Activated CD8-positive, alpha-beta T cell treated with anti-CD3 and anti-CD28 coated beads for 36 hours (primary cell): ENCODE data around the gene ADH1A. TPM values are rescaled to one million over a fixed set of nuclear protein-coding genes. Genes with fewer than 3 reads are reported as not detected.
"Not testable (repeated sequence)": the region's sequence is repeated elsewhere in the genome, so short reads cannot be mapped to it uniquely, and the experiment has no call there.

Experiments used
- ATAC-seq: fragments of 200-7000 bp; cut with Tn5 transposase; one replicate; pipeline ENCODE4 v1.10.0; 2021; ENCODE audit warnings: mild to moderate bottlenecking, moderate library complexity
- CTCF ChIA-PET: fragments of 350-600 bp; sonication (Branson Sonifier 250); formaldehyde crosslinking; loops from one replicate; lab custom pipeline; 2021; ENCODE audit warnings: antibody characterized with exemption; lab: Charles Lee
- POLR2A ChIA-PET: fragments of 350-600 bp; sonication (Branson Sonifier 250); formaldehyde crosslinking; loops from one replicate; lab custom pipeline; 2021; ENCODE audit warnings: antibody characterized with exemption; lab: Charles Lee
- DNase-seq: peaks from one replicate; pipeline ENCODE4 v3.0.0-alpha.2; 2020
- H3K27ac Mint-ChIP-seq: one replicate; pipeline ENCODE4 v1.8.0; 2021; ENCODE audit warnings: mild to moderate bottlenecking, mixed read lengths
- H3K27me3 Mint-ChIP-seq: one replicate; pipeline ENCODE4 v1.8.0; 2021; ENCODE audit warnings: mixed read lengths
- H3K36me3 Mint-ChIP-seq: one replicate; pipeline ENCODE4 v1.8.0; 2021; ENCODE audit warnings: low read depth, mixed read lengths
- H3K4me1 Mint-ChIP-seq: one replicate; pipeline ENCODE4 v1.8.0; 2021; ENCODE audit warnings: low read depth, mixed read lengths
- H3K4me3 Mint-ChIP-seq: one replicate; pipeline ENCODE4 v1.8.0; 2021; ENCODE audit warnings: mild to moderate bottlenecking, moderate library complexity, mixed read lengths
- H3K9me3 Mint-ChIP-seq: one replicate; pipeline ENCODE4 v1.8.0; 2021; ENCODE audit warnings: mixed read lengths
- CTCF ChIP-seq: fragments of 200-600 bp; IDR thresholded peaks from one replicate; pipeline ENCODE4 v1.8.0; 2022; ENCODE audit warnings: antibody characterized with exemption, mild to moderate bottlenecking
- intact Hi-C: fragments of 100-400 bp; cut with micrococcal nuclease; formaldehyde crosslinking; loops from one replicate; pipeline ENCODE4 v1.10.0; 2022
- total RNA-seq, 2 experiments: library from RNA; stranded (reverse); gene quantifications; one replicate each; pipeline ENCODE4 v1.2.3, GENCODE V29; 2021

The ADH1A gene
- total RNA-seq, 2 experiments from 2014 or later = not detected

GRCh38 chr4:99264927-99265326 is 25.9 kb downstream of the ADH1A start:
- ChIA-PET POLR2A (no interaction called here), CTCF (no interaction called here)
- no peak for DNase-seq
- no peak overlapping the region for H3K4me3 Mint-ChIP-seq
- ATAC-seq = no peak
- TF ChIP-seq CTCF = no peak
- H3K4me1 Mint-ChIP-seq = no peaks in the 10 kb centered on the region
- no peaks in the 10 kb centered on the region for H3K36me3 Mint-ChIP-seq
- H3K27ac Mint-ChIP-seq = no peak overlapping the region
- intact Hi-C loops = no loop called here
- peaks cover 5% of the 10 kb centered on the region for H3K9me3 Mint-ChIP-seq
- H3K27me3 Mint-ChIP-seq = no peaks in the 10 kb centered on the region

- ChIA-PET CTCF (no interaction called here), POLR2A (no interaction called here)
- ATAC-seq = no peak
- Mint-ChIP-seq H3K4me1 (no peaks in the 10 kb centered on the region), H3K9me3 (peaks cover 6% of the 10 kb centered on the region), H3K27ac (no peak overlapping the region), H3K36me3 (no peaks in the 10 kb centered on the region), H3K4me3 (no peak overlapping the region), H3K27me3 (no peaks in the 10 kb centered on the region)
- DNase-seq = no peak
- no peak for TF ChIP-seq CTCF
- intact Hi-C loops = no loop called here
Measured at GRCh38 chr4:99252746-99253145, 38.0 kb downstream of the ADH1A start.

GRCh38 chr4:99248714-99249113 is 42.1 kb downstream of the ADH1A start:
- no peak for TF ChIP-seq CTCF

GRCh38 chr4:99235955-99236354 is 54.8 kb downstream of the ADH1A start:
- ATAC-seq = no peak
- Mint-ChIP-seq H3K27ac (no peak overlapping the region), H3K4me3 (no peak overlapping the region), H3K27me3 (no peaks in the 10 kb centered on the region), H3K36me3 (no peaks in the 10 kb centered on the region), H3K4me1 (no peaks in the 10 kb centered on the region), H3K9me3 (peaks cover 2% of the 10 kb centered on the region)
- CTCF ChIA-PET = no interaction called here
- TF ChIP-seq CTCF = no peak
- intact Hi-C loops = no loop called here
- POLR2A ChIA-PET = no interaction called here
- DNase-seq = no peak

More at GRCh38 chr4:99248714-99249113, 42.1 kb downstream of the ADH1A start:
- ChIA-PET POLR2A (no interaction called here), CTCF (no interaction called here)
- H3K4me1 Mint-ChIP-seq = no peaks in the 10 kb centered on the region
- ATAC-seq (no peak), DNase-seq (no peak)
- H3K36me3 Mint-ChIP-seq = no peaks in the 10 kb centered on the region
- no peak overlapping the region for H3K27ac Mint-ChIP-seq
- H3K9me3 Mint-ChIP-seq = peaks cover 13% of the 10 kb centered on the region
- H3K4me3 Mint-ChIP-seq = no peak overlapping the region
- no peaks in the 10 kb centered on the region for H3K27me3 Mint-ChIP-seq
- intact Hi-C loops = no loop called here

- CTCF ChIA-PET = no interaction called here
- no peak overlapping the region for H3K4me3 Mint-ChIP-seq
- peaks cover 5% of the 10 kb centered on the region for H3K9me3 Mint-ChIP-seq
- intact Hi-C loops = no loop called here
- H3K36me3 Mint-ChIP-seq = no peaks in the 10 kb centered on the region
- H3K27ac Mint-ChIP-seq = no peak overlapping the region
- no peak for TF ChIP-seq CTCF
- POLR2A ChIA-PET = no interaction called here
- ATAC-seq = no peak
- no peaks in the 10 kb centered on the region for H3K4me1 Mint-ChIP-seq
- H3K27me3 Mint-ChIP-seq = no peaks in the 10 kb centered on the region
- DNase-seq = no peak
Measured at GRCh38 chr4:99234331-99235010, 56.3 kb downstream of the ADH1A start.

- POLR2A ChIA-PET, H3K36me3 Mint-ChIP-seq, DNase-seq, H3K9me3 Mint-ChIP-seq, H3K4me3 Mint-ChIP-seq, H3K27me3 Mint-ChIP-seq, H3K4me1 Mint-ChIP-seq, ATAC-seq, intact Hi-C loops, H3K27ac Mint-ChIP-seq, CTCF ChIA-PET: not testable (repeated sequence)
Measured at GRCh38 chr4:99233397-99233796, 57.4 kb downstream of the ADH1A start.

- POLR2A ChIA-PET, ATAC-seq, H3K9me3 Mint-ChIP-seq, H3K4me1 Mint-ChIP-seq, DNase-seq, H3K4me3 Mint-ChIP-seq, H3K27ac Mint-ChIP-seq, intact Hi-C loops, H3K36me3 Mint-ChIP-seq, CTCF ChIA-PET, H3K27me3 Mint-ChIP-seq: not testable (repeated sequence)
Measured at GRCh38 chr4:99228706-99229105, 62.1 kb downstream of the ADH1A start.

- ATAC-seq, H3K27me3 Mint-ChIP-seq, H3K4me3 Mint-ChIP-seq, H3K4me1 Mint-ChIP-seq, H3K9me3 Mint-ChIP-seq, H3K36me3 Mint-ChIP-seq, POLR2A ChIA-PET, DNase-seq, H3K27ac Mint-ChIP-seq, intact Hi-C loops, CTCF ChIA-PET: not testable (repeated sequence)
Measured at GRCh38 chr4:99227646-99228045, 63.1 kb downstream of the ADH1A start.
